HTERT RPE-1 (cell line): ENCODE results near the gene CST11.
"Not testable (repeated sequence)": the region's sequence is repeated elsewhere in the genome, so short reads cannot be mapped to it uniquely, and the experiment has no call there.

Experiments used
- in situ Hi-C: fragments of 300-500 bp; cut with MboI; formaldehyde crosslinking; loops from 4 replicates; pipeline ENCODE4 v1.14.3; 2020; ENCODE audit warnings: low sequenced_read_pairs

The CST11 gene

DNA sequence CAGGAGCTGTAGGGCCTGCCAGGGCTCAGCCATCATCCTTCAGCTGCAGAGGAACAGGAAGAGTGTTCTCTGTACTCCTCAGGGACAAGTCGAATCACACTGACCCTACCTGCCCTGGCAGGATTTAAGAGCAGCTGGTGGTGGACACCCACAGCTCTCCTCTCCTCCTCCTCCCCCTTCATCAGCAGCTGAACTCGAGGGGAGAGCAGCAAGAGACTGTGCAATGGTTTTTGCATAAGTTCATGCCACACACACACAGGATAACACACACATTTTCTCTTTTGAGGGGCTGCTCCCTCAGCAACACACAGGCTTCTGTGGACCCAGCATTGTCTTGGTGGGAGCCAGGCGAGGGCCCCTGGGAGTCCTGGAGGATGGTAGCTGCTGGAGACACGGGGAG is at the start of gene CST11:
TSS of gene CST11 (minus strand) at position 101 of the 400 bp plus-strand sequence. CDS start at position 36, 65 bp downstream.
- in situ Hi-C loops: no loop called here

GRCh38 chr20:23501926-23502325 is 49.2 kb upstream of the CST11 start:
- in situ Hi-C loops: no loop called here

DNA sequence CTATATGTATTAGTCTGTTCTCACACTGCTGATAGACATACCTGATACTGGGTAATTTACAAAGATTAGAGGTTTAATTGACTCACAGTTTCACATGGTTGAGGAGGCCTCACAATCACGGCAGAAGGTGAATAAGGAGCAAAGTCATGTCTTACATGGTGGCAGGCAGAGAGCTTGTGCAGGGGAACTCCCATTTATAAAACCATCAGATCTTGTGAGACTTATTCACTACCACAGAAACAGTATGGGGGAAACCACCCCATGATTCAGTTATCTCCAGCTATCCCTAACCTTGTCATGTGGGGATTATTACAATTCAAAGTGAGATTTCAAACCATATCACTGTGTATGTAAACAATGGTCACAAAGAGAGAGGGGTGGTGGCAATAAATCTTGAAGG is 44.9 kb upstream of the CST11 start:
- in situ Hi-C loops: no loop called here

- in situ Hi-C loops: no loop called here
Measured at GRCh38 chr20:23493172-23493772, 40.6 kb upstream of the CST11 start.

DNA sequence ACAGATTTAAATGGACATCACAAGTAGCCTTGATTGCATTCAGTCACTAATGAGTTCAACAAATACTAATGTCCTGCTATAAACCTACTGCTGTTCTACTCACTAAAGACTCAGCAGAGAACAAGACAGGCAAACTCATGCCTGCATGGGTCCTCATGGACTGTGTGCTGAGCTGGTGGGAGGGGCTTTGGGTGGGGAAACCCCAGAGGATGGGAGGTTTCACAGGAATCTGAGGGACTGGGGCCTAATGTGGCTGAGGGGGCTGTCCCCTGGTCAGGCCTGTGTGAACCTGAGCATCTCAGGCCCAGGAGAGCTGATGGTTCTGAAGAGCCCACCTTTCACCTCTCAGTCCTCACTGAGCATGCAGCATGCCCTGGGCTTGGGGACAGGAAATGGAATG is 39.6 kb upstream of the CST11 start:
- in situ Hi-C loops: no loop called here

DNA sequence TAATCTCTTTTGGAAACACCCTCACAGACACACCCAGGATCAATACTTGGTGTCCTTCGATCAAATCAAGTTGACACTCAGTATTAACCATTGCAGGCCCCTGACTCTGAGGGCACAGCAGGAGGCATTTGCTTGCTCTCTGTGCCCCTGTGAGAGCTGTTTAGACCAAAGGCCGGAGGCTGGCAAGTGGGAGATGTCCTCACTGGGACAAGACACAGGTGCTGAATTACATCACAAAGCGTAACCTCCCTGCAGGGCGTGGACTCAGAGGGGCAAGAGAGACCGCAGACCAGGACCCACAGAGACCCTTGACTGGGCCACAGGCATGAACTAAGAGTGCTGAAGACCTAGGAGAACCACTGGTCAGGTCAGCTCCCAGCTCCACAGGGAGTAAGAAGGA is 38.1 kb upstream of the CST11 start, which contains the start of gene CST8:
TSS of gene CST8 (plus strand) at position 301 of the 400 bp plus-strand sequence. CDS start 551 bp downstream, outside the sequence.
- in situ Hi-C loops: no loop called here

- in situ Hi-C loops: no loop called here
Measured at GRCh38 chr20:23488996-23489395, 36.3 kb upstream of the CST11 start.

- in situ Hi-C loops: no loop called here
Measured at GRCh38 chr20:23488470-23488869, 35.8 kb upstream of the CST11 start.

GRCh38 chr20:23484081-23484480 is 31.4 kb upstream of the CST11 start:
- in situ Hi-C loops: no loop called here

DNA sequence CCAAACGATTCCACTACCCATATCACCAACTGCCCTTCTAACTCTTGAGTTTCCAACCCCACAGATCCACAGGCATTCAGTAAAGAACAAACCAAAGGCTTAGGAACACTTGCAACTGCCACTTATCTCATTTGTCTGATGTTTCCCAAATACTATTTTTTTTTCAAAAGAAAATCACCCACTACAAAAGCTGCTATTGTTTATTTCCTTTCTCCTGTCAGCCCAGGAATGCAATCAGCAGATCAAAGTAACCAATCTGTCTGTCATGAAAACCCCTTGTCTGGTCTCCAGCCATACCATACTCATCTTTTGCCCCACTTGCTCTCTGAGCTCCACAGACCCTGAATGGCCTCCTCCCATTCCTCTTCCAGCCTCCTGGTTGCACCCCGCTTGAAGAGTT is 29.5 kb upstream of the CST11 start:
- in situ Hi-C loops: no loop called here

DNA sequence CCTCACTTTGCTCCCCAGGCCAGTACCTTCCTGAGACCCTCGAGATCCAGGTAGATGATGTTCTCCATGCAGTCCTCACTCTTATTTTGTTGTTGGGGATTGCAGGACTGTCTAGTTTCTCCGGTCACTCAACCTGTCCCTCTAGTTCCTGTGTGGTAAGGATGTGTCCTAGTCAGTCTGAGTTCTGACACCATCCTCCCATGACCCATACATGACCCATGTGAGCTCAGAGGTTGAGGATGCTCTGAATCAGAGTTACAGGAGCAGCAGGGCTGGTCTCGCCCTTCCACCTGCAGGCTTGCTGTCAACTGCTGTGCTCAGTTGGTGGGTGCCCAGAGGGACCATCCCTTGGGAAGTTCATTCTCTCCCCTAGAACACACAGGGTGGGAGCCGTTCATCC is 26.4 kb upstream of the CST11 start:
- in situ Hi-C loops: no loop called here

DNA sequence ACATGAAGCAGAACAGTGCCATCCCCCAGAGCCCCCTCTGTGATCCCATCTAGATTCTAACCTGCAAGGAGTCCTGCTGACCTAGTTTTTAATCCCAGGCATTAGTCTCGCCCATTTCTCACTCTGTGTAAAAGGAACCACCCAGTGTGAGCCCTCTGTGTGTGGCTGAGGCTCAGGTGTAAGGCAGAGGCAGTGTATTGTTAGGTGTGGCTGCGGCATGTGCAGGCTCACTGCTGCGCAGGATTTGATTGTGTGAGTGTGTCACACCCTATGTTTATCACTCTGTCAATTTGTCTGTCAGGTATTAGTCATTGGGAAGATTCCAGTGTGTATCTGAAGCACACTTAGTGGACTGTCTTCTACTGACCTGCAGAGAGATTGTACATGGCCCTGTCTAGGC is 24.5 kb upstream of the CST11 start:
- in situ Hi-C loops: no loop called here

- in situ Hi-C loops: no loop called here
Measured at GRCh38 chr20:23476015-23476754, 23.5 kb upstream of the CST11 start.

DNA sequence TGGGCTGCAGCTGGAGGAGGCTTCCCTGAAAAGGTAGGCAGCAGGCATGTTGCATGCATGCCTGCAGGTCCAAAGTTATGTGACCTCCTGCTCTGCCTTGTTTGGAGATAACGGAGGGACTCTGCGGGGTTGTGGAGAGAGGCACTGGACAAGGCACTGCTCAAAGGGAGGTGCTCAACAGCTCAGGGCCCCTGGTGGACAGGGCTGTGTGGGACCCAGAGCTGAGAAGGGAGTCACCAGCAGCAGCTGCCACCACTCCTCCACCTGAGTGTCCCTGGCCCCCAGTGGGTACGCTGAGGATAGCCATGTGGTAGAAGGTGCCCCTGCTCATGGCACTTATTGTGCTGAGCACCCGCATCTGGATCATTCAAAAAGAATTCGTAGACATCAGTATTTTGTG is 22.7 kb upstream of the CST11 start:
- in situ Hi-C loops: no loop called here

GRCh38 chr20:23473293-23473692 is 20.6 kb upstream of the CST11 start:
- in situ Hi-C loops: not testable (repeated sequence)

DNA sequence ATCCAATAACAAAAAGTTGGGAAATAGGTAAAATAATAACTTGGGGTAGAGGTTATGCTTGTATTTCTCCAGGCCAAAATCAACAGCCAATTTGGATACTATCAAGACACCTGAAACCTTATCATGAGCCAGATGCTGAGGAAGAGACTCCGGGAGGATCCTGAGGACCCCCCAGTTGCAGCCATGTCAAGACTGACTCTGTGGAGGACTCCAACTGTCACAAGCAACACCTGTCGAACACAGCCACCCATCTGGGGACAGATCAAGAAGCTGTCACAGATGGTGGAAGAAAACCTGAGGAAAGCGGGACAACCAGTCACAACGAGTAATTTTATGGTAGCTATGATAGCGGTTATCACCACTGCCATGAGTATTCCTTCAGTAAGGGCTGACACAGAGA is 19.6 kb upstream of the CST11 start:
- in situ Hi-C loops: not testable (repeated sequence)

- in situ Hi-C loops: not testable (repeated sequence)
Measured at GRCh38 chr20:23466961-23467360, 14.3 kb upstream of the CST11 start.

DNA sequence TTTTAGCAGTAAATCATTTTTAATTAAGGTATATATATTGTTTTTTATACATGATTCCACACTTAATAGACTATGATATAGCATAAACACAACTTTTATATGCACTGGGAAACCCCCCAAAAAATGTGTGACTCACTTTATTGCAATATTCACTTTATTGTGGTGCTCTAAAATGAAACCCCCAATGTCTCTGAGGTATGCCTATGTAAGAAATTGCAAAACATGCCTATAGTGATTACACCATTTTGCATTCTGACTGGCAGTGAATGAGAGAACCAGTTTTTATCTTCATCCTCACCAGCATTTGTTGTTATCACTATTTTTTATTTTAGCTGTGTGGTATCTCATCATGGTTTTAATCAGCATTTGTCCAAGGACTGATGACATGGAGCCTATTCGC is 8.5 kb upstream of the CST11 start:
- in situ Hi-C loops: no loop called here

GRCh38 chr20:23459461-23460150 is 6.9 kb upstream of the CST11 start:
- in situ Hi-C loops: no loop called here

- in situ Hi-C loops: no loop called here
Measured at GRCh38 chr20:23456873-23457272, 4.2 kb upstream of the CST11 start.

DNA sequence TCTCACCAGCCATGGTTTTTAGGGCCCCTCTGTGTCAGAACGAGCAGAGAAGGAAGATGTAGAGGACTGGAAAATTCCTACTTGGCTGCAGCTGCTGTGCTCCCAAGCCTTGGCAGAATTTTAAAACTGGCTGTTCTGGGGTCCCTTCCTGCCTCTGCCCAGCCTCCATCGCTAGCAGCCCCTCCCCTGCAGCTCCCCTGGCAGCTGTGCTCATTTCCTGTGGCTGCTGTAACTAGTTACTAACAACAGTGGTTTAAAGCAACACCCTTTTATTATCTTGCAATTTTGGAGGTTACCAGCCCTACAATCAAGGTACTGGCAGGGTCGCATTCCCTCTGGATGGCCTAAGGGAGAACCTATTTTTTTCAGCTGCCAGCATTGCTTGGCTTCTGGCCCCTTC is 3.7 kb upstream of the CST11 start:
- in situ Hi-C loops: no loop called here

- in situ Hi-C loops: no loop called here
Measured at GRCh38 chr20:23455639-23456038, 3.0 kb upstream of the CST11 start.
